Stimulated activated CD4-positive, alpha-beta T cell treated with anti-CD3 and anti-CD28 coated beads, Interleukin-15, amount 100 ng/mL, for 24 hours (primary cell): ENCODE data around the gene MMP1.
"Not testable (repeated sequence)": the region's sequence is repeated elsewhere in the genome, so short reads cannot be mapped to it uniquely, and the experiment has no call there.

ENCODE experiments used
- DNase-seq: peaks from one replicate; pipeline ENCODE4 v3.0.0-alpha.2; 2020

Gene MMP1

DNA sequence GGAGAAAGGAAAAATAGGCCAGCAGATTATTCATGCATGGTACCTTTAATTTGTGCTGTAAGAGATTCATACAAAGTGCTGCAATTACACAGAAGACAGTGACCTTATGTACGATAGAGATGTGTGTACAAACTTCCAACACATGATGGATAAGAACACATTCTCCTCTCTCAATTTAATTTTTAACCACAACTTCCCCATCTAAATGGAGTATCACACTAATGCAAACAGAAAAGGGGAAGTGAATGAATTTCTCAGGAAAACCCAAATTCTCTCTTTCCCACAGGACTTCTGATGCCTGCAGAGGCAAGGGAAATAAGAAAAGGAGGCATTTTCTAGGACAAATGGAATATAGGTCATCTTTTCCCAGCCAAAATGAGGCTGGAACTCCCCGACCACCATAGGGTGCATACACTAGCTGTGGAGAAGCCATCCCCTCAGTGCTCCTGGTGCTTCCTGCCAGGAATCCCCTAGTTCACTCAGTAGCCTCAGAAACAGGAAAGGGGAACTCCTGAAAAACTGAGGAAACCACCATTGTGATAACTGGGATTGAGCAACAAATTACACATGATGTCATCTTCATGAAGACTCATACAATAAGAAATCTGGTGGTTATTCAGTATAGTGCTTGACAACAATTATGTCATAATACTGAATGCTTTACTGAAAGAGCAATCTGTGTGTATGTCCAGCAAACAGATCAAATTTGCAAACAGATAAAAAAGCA lies 40.0 kb downstream of the MMP1 start:
- DNase-seq: no peak

DNA sequence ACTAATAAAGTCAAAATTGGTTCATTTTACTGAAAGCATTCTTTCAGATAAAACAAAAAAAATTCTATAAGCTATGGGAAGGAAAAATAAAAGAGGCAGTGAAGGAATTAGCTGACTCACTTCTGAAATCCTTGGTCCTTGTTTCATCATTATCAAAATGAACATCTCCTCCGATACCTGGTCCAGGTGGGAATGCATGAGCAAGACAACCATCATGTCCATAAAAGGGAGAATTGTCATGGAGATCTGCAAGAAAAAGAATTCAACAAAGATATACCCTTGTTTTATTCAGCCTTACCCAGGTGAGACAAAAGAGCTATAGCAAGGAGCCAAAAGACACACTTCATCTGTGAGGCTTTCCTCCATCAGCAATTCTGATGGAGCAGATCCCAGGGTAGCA lies 44.7 kb downstream of the MMP1 start:
- DNase-seq: no peak

DNA sequence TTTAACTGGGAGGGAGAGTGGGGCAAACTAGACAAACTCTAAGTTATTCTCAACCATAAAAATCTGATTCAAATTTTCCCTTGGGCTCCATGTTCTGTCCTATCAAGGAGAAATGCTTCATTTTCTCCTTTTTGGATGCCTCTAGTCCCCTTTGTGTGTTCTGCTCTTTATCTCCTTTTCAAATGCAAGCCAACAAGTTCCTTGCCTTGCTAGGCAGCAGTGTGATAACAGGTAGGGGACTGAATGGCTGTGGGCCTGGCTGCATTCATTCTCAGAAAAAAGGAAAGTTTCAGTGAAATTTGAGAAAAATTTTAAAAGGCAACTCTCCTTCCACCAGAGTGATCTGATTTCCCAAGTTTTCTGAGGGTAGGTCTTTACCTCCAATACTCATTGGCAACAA lies 46.3 kb downstream of the MMP1 start:
- no peak for DNase-seq

DNA sequence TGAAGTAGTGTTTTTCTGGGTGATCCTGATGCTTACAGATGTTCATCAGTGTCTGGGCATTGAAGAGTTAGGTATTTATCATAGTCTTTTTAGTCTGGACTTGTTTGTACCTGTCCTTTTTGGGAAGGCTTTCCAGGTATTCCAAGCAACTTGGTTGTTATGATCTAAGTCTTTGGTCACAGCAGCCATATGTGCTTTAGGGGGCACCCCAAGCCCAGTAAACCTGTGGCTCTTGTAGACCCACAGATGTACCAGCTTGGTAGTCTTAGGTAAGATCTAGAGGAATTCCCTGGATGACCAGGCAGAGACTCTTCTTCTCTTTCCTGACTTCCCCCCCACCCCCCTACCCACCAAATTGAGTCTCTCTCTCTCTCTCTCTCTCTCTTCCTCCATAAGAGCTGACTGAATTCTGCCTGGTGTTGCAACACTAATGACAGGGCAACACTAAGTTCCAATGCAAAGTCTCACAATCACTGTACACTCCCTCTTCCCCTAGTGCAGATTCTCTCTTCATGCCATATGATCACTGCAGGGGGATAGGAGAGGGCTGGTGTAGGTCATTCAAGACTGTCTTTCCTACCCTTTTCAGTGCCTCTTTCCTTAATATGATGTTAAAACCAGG lies 48.7 kb downstream of the MMP1 start:
- DNase-seq: no peak

DNA sequence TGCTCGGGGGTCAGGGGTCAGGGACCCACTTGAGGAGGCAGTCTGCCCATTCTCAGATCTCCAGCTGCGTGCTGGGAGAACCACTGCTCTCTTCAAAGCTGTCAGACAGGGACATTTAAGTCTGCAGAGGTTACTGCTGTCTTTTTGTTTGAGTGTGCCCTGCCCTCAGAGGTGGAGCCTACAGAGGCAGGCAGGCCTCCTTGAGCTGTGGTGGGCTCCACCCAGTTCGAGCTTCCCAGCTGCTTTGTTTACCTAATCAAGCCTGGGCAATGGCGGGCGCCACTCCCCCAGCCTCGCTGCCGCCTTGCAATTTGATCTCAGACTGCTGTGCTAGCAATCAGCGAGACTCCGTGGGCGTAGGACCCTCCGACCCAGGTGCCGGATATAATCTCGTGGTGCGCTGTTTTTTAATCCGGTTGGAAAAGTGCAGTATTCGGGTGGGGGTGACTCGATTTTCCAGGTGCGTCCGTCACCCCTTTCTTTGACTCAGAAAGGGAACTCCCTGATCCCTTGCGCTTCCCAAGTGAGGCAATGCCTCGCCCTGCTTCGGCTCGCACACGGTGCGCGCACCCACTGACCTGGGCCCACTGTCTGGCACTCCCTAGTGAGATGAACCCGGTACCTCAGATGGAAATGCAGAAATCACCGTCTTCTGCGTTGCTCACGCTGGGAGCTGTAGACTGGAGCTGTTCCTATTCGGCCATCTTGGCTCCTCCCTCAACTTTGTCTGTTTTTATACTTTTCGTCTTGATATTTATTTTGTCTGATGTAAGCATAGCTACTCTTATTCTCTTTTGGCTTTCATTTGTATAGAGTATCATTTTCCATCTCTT lies 51.0 kb downstream of the MMP1 start:
- not testable (repeated sequence) for DNase-seq
